ENCODE results near the gene WDR43.

Gene WDR43

GRCh38 chr2:28915939-28916338, 21.5 kb downstream of the WDR43 start:
- no peak for DNase-seq

DNA sequence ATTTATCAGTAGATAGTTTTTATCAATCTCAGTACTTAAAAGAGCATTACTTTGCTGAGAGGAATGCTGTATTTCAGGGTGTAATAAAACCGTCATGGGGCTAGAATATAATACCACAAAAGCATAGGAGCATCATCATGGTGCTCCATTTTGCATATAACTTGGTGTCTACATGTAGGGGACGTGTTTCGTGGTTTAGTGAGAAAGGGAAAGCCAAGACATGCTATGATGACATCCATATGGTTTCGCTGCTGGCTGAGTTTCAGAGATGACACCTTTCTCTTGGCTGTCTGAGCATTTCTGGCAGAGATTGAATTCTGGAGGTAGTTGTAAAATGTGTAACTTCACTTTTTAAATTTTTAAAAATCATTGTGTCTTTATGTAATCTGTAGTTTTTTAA, 32.4 kb downstream of the WDR43 start:
- no peak for DNase-seq

GRCh38 chr2:28927469-28927868, 33.0 kb downstream of the WDR43 start:
- no peak for DNase-seq

- no peak for DNase-seq
Observed at GRCh38 chr2:28927878-28928277, 33.4 kb downstream of the WDR43 start.

- DNase-seq: no peak
Observed at GRCh38 chr2:28929581-28929980, 35.1 kb downstream of the WDR43 start.

DNA sequence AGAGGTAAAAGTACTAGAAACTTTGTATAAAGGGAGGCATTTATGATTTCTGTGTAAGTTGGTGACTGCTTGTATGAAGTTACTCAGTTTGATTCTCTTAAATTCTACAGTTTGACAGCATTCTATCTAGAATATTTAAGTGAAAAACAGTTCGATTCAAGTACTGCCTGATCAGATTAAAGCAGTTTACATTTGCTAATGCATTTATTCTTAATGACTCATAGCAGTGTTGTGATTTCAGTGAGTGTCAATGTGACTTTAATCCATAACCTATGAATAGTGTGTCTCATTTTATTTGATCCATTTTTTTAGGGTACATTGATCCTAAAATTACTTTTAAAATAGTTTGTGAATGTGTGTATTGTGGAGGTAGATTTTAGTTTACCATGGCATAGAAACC, 35.7 kb downstream of the WDR43 start:
- DNase-seq: no peak

- DNase-seq: no peak
Observed at GRCh38 chr2:28934769-28935168, 40.3 kb downstream of the WDR43 start.

DNA sequence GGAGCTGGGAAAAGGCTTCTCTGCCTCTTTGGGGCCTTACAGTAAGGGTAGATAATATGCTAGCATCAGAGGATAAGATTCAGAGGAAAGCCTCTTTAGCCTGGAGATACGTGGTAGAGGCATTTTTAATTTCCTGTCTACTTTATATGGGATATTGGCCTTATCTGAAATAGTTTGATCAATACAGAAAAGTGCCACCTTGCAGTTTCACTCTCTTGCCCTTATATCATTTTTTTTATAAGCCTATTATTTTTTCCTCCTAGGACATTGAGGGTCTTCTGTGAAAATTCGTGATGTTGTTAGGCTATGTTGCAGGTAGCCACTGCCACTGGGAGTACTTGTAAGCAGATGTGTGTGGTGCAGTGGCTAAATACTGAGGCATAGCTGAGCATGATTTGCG, 46.5 kb downstream of the WDR43 start:
- DNase-seq: no peak

GRCh38 chr2:28944535-28945248, 50.2 kb downstream of the WDR43 start:
- no peak for DNase-seq

GRCh38 chr2:28948160-28948559, 53.7 kb downstream of the WDR43 start:
- DNase-seq: no peak

DNA sequence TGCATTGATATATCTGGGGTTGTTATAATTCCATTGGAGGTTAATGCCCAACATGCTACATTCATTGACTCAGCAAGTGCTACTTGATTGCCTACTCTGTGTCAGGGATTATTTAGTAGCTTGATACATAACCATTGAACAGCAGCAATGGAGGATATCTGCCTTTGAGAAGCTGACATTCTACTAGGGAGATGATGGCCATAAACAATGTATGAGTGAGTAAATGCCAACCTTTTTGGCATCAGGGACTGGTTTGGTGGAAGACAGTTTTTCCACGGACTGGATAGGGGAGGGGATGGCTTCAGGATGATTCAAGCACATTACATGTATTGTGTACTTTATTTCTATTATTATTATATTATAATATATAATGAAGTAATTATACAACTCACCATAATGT, 54.7 kb downstream of the WDR43 start:
- no peak for DNase-seq

DNA sequence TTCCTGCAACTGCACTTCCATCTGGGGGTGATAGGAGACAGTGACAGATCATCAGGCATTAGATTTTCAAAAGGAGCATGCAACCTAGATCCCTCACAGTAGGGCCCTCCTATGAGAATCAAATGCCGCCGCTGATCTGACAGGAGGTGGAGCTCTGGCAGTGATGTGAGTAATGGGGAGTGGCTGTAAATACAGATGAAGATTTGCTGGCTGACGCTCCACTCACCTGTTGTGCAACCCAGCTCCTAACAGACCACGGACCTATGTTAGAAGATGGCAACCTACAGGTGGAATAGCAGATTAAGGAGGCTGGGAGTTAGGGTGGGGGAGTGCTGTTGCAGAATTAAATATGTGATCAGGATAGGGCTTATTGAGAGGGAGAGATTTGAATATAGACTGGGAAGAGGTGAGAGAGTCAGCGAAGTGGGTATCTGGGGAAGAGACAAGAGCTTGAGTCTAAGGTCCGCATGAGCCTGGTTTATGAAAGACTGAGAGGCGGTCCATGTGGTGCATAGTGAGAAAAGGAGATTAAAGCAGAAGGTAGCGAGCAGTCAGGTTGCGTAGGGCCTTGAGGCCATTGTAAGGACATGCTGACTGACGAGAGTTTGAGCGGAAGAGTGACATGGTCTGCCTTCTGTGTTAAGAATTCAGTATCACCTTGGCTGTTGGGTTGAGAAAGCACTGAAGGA, 55.3 kb downstream of the WDR43 start:
- DNase-seq: no peak

GRCh38 chr2:28950941-28951630, 56.6 kb downstream of the WDR43 start:
- no peak for DNase-seq

DNA sequence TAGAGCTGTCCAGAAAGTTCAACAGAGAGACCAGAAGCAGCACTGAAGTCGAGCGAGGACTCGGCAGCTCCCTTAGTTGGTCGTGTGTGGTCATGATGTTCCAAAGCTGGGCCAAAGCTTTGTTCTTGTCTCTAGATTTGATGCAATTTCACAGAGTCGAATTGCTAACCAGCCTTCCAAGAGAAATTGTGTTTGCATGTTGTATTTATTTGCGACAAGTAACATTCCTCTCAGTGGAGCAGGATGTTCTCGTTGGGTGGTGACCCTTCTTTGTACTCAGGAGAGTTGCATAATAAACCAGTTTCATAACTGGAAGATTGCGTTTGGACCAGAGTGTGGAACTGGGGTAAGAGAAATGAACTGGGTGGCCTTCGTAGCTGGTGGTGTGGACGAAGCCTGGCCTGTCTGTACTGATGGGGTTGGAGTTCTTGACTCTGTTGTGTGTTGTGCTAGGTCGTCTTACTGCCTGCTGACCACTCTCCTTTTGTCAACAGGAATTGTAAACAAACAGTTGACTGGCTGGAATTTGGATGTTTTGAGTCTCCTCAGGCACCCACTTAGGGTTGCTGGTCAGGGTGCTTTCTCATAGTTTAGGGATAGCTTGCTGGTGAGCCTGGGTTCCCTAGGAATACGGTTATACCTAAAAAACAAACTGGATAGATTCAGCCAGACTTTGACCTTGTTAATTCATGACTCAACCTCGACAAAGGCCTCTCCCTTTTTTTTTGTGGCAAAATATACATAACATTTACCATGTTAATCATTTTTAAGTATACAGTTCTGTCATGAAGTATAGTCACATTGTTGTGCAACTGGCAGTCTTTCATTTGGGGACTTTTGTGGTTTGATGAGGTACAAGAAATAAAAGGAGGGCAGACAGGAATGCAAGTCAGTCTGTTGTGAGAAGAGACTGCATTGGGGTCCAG, 57.7 kb downstream of the WDR43 start:
- DNase-seq: no peak

DNA sequence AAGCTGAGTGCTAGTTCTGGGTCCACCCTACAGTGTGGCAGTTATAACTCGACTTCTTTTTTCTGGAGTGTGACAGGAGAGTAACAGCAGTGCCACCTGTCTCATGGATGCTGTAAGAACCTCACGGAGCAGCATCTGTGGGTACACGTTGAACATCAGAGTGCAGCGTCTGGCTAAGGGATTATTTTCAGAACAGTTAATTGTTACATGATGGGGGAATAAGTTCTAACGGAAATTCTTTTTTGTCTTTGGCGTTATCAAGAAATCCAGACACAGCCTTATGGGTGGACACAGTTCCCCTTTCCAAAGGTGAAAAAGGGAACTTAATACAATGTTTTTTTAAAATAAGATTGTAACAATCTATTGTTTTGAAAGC, 58.4 kb downstream of the WDR43 start:
- no peak for DNase-seq

- DNase-seq: no peak
Observed at GRCh38 chr2:28955467-28955866, 61.0 kb downstream of the WDR43 start.

DNA sequence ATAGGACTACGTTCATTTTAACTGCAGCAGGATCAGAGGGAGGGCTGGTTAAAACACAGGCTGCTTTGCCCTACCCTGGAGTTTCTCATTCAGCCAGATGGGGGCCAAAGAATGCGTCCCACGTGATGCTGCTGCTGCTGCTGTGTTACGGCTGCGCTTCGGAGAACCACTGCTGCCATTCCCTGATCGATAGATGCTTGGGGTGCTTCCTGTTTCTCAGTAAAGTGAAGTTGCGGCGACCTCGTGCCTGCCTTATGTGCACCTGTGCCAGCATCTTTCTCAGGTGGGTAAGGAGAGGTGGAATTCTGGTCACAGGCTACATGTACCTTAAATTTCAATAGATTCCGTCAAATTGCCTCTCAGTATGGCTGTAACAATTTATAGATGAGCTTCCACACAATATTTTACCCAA, 62.0 kb downstream of the WDR43 start:
- no peak for DNase-seq

GRCh38 chr2:28956890-28957289, 62.4 kb downstream of the WDR43 start:
- no peak for DNase-seq

- peak; percentile 62 for DNase-seq
Observed at GRCh38 chr2:28958689-28959088, 64.2 kb downstream of the WDR43 start.

GRCh38 chr2:28960401-28960800, 65.9 kb downstream of the WDR43 start:
- DNase-seq: no peak

GRCh38 chr2:28962505-28962904, 68.0 kb downstream of the WDR43 start:
- no peak for DNase-seq

DNA sequence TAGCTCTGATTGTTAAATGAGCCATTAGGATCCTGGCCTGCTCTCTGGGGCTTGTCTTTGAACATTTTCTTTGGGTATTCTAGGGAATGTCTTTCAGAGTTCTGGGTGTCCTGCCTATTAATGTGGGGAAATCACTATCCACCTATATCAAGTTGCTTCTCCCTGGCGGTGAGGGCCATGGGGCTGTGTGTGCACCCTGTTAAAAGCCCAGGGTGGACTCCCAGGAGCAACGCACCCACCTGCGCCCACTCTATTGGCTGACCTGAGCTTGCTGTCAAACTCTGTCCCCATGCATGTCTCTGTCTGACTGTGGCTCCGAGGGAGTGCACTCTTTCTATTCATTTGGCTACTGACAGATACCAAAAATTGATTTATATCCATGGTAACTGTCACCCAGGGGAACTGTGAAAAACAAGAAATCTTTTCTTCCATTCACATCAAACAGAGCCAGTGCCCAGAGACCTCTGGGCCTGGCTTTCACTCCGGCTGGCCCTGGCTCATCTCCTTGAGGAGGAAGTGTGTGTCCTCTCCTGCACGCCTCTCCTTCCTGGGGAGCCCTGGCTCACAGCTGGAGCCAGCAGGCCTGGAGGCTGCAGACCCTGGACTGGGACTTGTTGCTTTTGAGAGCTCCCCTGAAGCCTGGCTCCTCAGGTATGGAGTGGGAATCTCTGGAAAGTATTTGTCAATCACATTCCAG, 76.1 kb downstream of the WDR43 start:
- no peak for DNase-seq
